ENCODE results near the gene PACSIN2. TPM values are rescaled to one million over a fixed set of nuclear protein-coding genes. Genes with fewer than 3 reads are reported as not detected.
A peak's percentile ranks its signal among the peaks of the same experiment; 100 is the strongest.

PACSIN2 gene
- total and polyA plus RNA-seq, 7 donors: 44.2 to 126 (median 52.3) TPM

GRCh38 chr22:42855721-42856120, 159.2 kb downstream of the PACSIN2 start:
- H3K27me3 ChIP-seq: no peaks in the 10 kb centered on the region
- no peaks in the 10 kb centered on the region for H3K9me3 ChIP-seq
- peak overlapping the region; percentile 68 to 95 (median 78) for H3K4me3 ChIP-seq
- peaks cover 0 to 27% (median 17%) of the 10 kb centered on the region in 4 donors for H3K4me1 ChIP-seq
- no peaks in the 10 kb centered on the region for H3K36me3 ChIP-seq
- TF ChIP-seq CTCF (IDR thresholded peaks at IDR 0.05) (no peak), POLR2A (IDR thresholded peaks at IDR 0.05) (no peak), EP300 (IDR thresholded peaks at IDR 0.05) (no peak), POLR2AphosphoS5 (IDR thresholded peaks at IDR 0.05) (no peak)
- intact Hi-C loops (cut with DNase I): loop anchor here (2.0 to 10.0 kb wide), 4 partner anchors 159 to 289 kb away; partner anchors contain the start of genes ATP5MGL, CYB5R3, MCAT and PACSIN2
- H3K27ac ChIP-seq: peak overlapping the region; percentile 90 to 98 (median 94)
- WGBS, 2 donors: 17 to 52% methylated on average over 4 of the region's 4 CpGs
- no peak for DNase-seq

- TF ChIP-seq POLR2AphosphoS5 (IDR thresholded peaks at IDR 0.05) (no peak), POLR2A (IDR thresholded peaks at IDR 0.05) (no peak), EP300 (IDR thresholded peaks at IDR 0.05) (no peak), CTCF (IDR thresholded peaks at IDR 0.05) (no peak)
- 17 to 63% methylated on average over 8 of the region's 8 CpGs for WGBS, 2 donors
- Histone ChIP-seq H3K27me3 (no peaks in the 10 kb centered on the region), H3K9me3 (no peaks in the 10 kb centered on the region), H3K27ac (peak overlapping the region; percentile 90 to 98 (median 94)), H3K4me1 (peaks cover 0 to 27% (median 19%) of the 10 kb centered on the region in 4 donors), H3K4me3 (peak overlapping the region in 2 of 4 donors; percentile 68 to 95), H3K36me3 (no peaks in the 10 kb centered on the region)
- intact Hi-C loops (cut with DNase I): loop anchor here (5.0 to 10.0 kb wide), 3 partner anchors 210 to 290 kb away; partner anchors contain the start of genes ATP5MGL, CYB5R3 and MCAT
- no peak for DNase-seq
Measured at GRCh38 chr22:42855211-42855610, 159.7 kb downstream of the PACSIN2 start.

- peak; percentile 26 for DNase-seq
- Histone ChIP-seq H3K9me3 (no peaks in the 10 kb centered on the region), H3K27me3 (no peaks in the 10 kb centered on the region), H3K36me3 (peaks cover 0 to 29% (median 10%) of the 10 kb centered on the region in 4 donors), H3K4me1 (peaks cover 0 to 20% (median 7%) of the 10 kb centered on the region in 4 donors), H3K27ac (no peak overlapping the region), H3K4me3 (no peak overlapping the region)
- TF ChIP-seq POLR2A (IDR thresholded peaks at IDR 0.05) (no peak), EP300 (IDR thresholded peaks at IDR 0.05) (no peak), CTCF (IDR thresholded peaks at IDR 0.05) (no peak), POLR2AphosphoS5 (IDR thresholded peaks at IDR 0.05) (no peak)
- intact Hi-C loops (cut with DNase I): loop anchor here (10.0 kb wide), 1 partner anchor 64 kb away; no protein-coding TSS in a partner anchor
- WGBS, 2 donors: 43 to 80% methylated on average over 5 of the region's 5 CpGs
Measured at GRCh38 chr22:42848941-42849550, 165.9 kb downstream of the PACSIN2 start.

GRCh38 chr22:42847110-42847509, 167.8 kb downstream of the PACSIN2 start:
- Histone ChIP-seq H3K4me1 (peaks cover 0 to 20% (median 13%) of the 10 kb centered on the region in 4 donors), H3K36me3 (peaks cover 0 to 32% (median 10%) of the 10 kb centered on the region in 4 donors), H3K27me3 (no peaks in the 10 kb centered on the region), H3K9me3 (no peaks in the 10 kb centered on the region), H3K27ac (no peak overlapping the region), H3K4me3 (no peak overlapping the region)
- TF ChIP-seq POLR2A (IDR thresholded peaks at IDR 0.05): no peak
- no peak for TF ChIP-seq EP300 (IDR thresholded peaks at IDR 0.05)
- TF ChIP-seq CTCF (IDR thresholded peaks at IDR 0.05): no peak
- DNase-seq: no peak
- intact Hi-C loops (cut with DNase I): loop anchor here (10.0 kb wide), 1 partner anchor 62 kb away; no protein-coding TSS in a partner anchor
- 98% methylated on average over 3 of the region's 3 CpGs for WGBS, 2 donors

Measured in sigmoid colon (tissue), 7 donors.